Measurements from ENCODE around the gene NOD2. TPM values are rescaled to one million over a fixed set of nuclear protein-coding genes. Genes with fewer than 3 reads are reported as not detected.

NOD2 gene
- polyA plus RNA-seq, 1 experiment = not detected

GRCh38 chr16:50733468-50733867 lies 40.1 kb downstream of the NOD2 start:
- TF ChIP-seq, protein P1, sequence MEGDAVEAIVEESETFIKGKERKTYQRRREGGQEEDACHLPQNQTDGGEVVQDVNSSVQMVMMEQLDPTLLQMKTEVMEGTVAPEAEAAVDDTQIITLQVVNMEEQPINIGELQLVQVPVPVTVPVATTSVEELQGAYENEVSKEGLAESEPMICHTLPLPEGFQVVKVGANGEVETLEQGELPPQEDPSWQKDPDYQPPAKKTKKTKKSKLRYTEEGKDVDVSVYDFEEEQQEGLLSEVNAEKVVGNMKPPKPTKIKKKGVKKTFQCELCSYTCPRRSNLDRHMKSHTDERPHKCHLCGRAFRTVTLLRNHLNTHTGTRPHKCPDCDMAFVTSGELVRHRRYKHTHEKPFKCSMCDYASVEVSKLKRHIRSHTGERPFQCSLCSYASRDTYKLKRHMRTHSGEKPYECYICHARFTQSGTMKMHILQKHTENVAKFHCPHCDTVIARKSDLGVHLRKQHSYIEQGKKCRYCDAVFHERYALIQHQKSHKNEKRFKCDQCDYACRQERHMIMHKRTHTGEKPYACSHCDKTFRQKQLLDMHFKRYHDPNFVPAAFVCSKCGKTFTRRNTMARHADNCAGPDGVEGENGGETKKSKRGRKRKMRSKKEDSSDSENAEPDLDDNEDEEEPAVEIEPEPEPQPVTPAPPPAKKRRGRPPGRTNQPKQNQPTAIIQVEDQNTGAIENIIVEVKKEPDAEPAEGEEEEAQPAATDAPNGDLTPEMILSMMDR (IDR thresholded peaks at IDR 0.05; ENCODE audit: low read depth, low read length) = no peak
- peaks cover 10% of the 10 kb centered on the region for H3K27me3 ChIP-seq (ENCODE audit: control insufficient read depth, insufficient read depth, low read length)
- no peak overlapping the region for H3K4me3 ChIP-seq (ENCODE audit: low read depth, low read length)
- POLR2A ChIA-PET = no interaction called here
- H3K9me3 ChIP-seq (ENCODE audit: control insufficient read depth, insufficient read depth, low read length) = no peaks in the 10 kb centered on the region
- CTCF ChIA-PET = interaction anchor here (2.2 kb wide), 1 partner anchor 73 kb away, joined by 7 read pairs; no protein-coding TSS in a partner anchor
- H3K27ac ChIP-seq (ENCODE audit: low read depth, low read length) = no peak overlapping the region
- no peak for DNase-seq (ENCODE audit: low read depth, low spot score)

- CTCF ChIA-PET = interaction anchor here (1.2 to 3.3 kb wide), 2 partner anchors 70 kb away, joined by 4 to 22 read pairs; no protein-coding TSS in a partner anchor
- Histone ChIP-seq H3K27ac (ENCODE audit: low read depth, low read length) (no peak overlapping the region), H3K9me3 (ENCODE audit: control insufficient read depth, insufficient read depth, low read length) (no peaks in the 10 kb centered on the region), H3K27me3 (ENCODE audit: control insufficient read depth, insufficient read depth, low read length) (peaks cover 12% of the 10 kb centered on the region), H3K4me3 (ENCODE audit: low read depth, low read length) (no peak overlapping the region)
- TF ChIP-seq, protein P1 (IDR thresholded peaks at IDR 0.05; ENCODE audit: low read depth, low read length) = no peak
- POLR2A ChIA-PET = no interaction called here
- DNase-seq (ENCODE audit: low read depth, low spot score) = no peak
Observed at GRCh38 chr16:50735629-50736122, 42.3 kb downstream of the NOD2 start.

DNA sequence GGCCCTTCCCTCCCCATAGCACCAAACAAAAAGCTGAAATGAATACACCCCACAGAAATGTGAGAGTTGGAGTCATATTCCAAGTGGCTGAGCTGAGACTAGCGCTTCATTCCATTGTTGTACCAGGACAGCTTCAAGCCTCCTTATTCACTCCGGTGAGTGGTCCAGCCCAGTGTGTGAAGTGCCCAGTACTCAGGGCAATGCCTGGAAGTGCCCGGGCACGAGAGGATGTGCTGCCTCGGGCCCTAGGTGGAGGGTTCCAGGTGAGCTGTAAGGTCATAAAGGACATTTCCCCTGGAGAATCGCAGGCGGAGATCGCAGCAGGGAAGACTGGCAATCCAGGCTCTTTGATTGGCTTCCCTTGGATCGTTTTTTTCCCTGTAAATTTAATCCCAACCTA lies 43.0 kb downstream of the NOD2 start:
- no peak for DNase-seq (ENCODE audit: low read depth, low spot score)

GRCh38 chr16:50737420-50737959 lies 44.1 kb downstream of the NOD2 start:
- Histone ChIP-seq H3K9me3 (ENCODE audit: control insufficient read depth, insufficient read depth, low read length) (no peaks in the 10 kb centered on the region; the same call in 1 of the 2 replicates), H3K4me3 (ENCODE audit: low read depth, low read length) (no peak overlapping the region), H3K27ac (ENCODE audit: low read depth, low read length) (no peak overlapping the region), H3K27me3 (ENCODE audit: control insufficient read depth, insufficient read depth, low read length) (peaks cover 12% of the 10 kb centered on the region)
- POLR2A ChIA-PET = no interaction called here
- CTCF ChIA-PET = interaction anchor here (1.0 to 3.3 kb wide), 2 partner anchors 68 to 72 kb away, joined by 4 to 22 read pairs; no protein-coding TSS in a partner anchor
- no peak for DNase-seq (ENCODE audit: low read depth, low spot score)
- TF ChIP-seq, protein P1 (IDR thresholded peaks at IDR 0.05; ENCODE audit: low read depth, low read length) = no peak

More for the DNA sequence above, 43.0 kb downstream of the NOD2 start:
- Histone ChIP-seq H3K27me3 (ENCODE audit: control insufficient read depth, insufficient read depth, low read length) (peaks cover 12% of the 10 kb centered on the region), H3K4me3 (ENCODE audit: low read depth, low read length) (no peak overlapping the region), H3K9me3 (ENCODE audit: control insufficient read depth, insufficient read depth, low read length) (no peaks in the 10 kb centered on the region), H3K27ac (ENCODE audit: low read depth, low read length) (no peak overlapping the region)
- ChIA-PET CTCF (interaction anchor here (1.2 to 3.3 kb wide), 2 partner anchors 69 to 71 kb away, joined by 4 to 22 read pairs; no protein-coding TSS in a partner anchor), POLR2A (no interaction called here)
- TF ChIP-seq, protein P1 (IDR thresholded peaks at IDR 0.05; ENCODE audit: low read depth, low read length) = no peak

DNA sequence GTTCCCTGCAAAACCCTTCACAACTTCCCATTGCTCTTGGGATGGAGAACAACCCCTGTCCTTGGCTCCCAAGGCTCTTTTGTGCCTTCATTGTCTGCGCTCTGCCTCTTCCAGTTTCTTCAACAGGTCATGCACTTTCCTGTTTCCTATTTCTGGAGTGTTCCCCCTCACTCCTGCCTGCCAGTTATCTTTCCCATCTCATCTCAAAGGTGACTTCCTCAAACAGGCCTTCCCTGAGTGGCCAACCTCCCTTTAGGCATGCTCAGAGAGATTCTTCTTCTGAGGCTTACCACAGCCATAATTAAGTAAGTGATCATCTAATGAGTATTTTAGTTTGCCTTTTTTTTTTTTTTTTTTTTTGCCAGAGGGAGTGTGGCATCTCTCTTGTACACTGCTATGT lies 45.6 kb downstream of the NOD2 start:
- no peaks in the 10 kb centered on the region; the same call in 1 of the 2 replicates for H3K9me3 ChIP-seq (ENCODE audit: control insufficient read depth, insufficient read depth, low read length)
- H3K27ac ChIP-seq (ENCODE audit: low read depth, low read length) = no peak overlapping the region
- no peak overlapping the region for H3K4me3 ChIP-seq (ENCODE audit: low read depth, low read length)
- ChIA-PET POLR2A (no interaction called here), CTCF (no interaction called here)
- TF ChIP-seq, protein P1 (IDR thresholded peaks at IDR 0.05; ENCODE audit: low read depth, low read length) = no peak
- no peak for DNase-seq (ENCODE audit: low read depth, low spot score)
- H3K27me3 ChIP-seq (ENCODE audit: control insufficient read depth, insufficient read depth, low read length) = peaks cover 12% of the 10 kb centered on the region
